Liver (tissue), 9 donors: ENCODE results near the gene MMP19. TPM values are rescaled to one million over a fixed set of nuclear protein-coding genes. Genes with fewer than 3 reads are reported as not detected.
"Not testable (repeated sequence)": the region's sequence is repeated elsewhere in the genome, so short reads cannot be mapped to it uniquely, and the experiment has no call there.

Experiments used
- DNase-seq: peaks from one replicate; pipeline ENCODE4 v3.0.0-alpha.2; 2017; ENCODE audit warnings: low spot score
- H3K27ac ChIP-seq, 2 donors: one replicate each; pipeline ENCODE4 v1.7.0; 2013; ENCODE audit warnings: inconsistent platforms in 2 of 2, low read length in 2 of 2, control low read depth in 1 of 2, low read depth in 1 of 2, mild to moderate bottlenecking in 1 of 2
- H3K27me3 ChIP-seq, 4 donors: one replicate each; pipeline versions ENCODE4 v1.6.1 to v1.7.0; 2013; ENCODE audit warnings: low read length in 3 of 4, inconsistent platforms in 1 of 4, mild to moderate bottlenecking in 1 of 4, moderate library complexity in 1 of 4; ENCODE audit not compliant: control insufficient read depth in 4 of 4, insufficient read depth in 4 of 4
- H3K36me3 ChIP-seq, 4 donors: one replicate each; pipeline versions ENCODE4 v1.6.1 to v1.7.0; 2013; ENCODE audit warnings: low read length in 3 of 4, mild to moderate bottlenecking in 3 of 4, low read depth in 1 of 4, moderate library complexity in 1 of 4; ENCODE audit not compliant: control insufficient read depth in 4 of 4, insufficient read depth in 3 of 4
- H3K4me1 ChIP-seq, 4 donors: one replicate each; pipeline versions ENCODE4 v1.6.1 to v1.7.0; 2013; ENCODE audit warnings: low read length in 3 of 4, mild to moderate bottlenecking in 3 of 4, moderate library complexity in 1 of 4; ENCODE audit not compliant: control insufficient read depth in 4 of 4, insufficient read depth in 4 of 4
- H3K4me3 ChIP-seq, 3 donors: one replicate each; pipeline versions ENCODE4 v1.6.1 to v1.7.0; 2013; ENCODE audit warnings: low read length in 3 of 3, control low read depth in 1 of 3, low read depth in 1 of 3, mild to moderate bottlenecking in 1 of 3
- H3K9ac ChIP-seq, 2 donors: one replicate each; pipeline ENCODE4 v1.7.0; 2013; ENCODE audit warnings: low read length in 2 of 2, mild to moderate bottlenecking in 2 of 2, moderate library complexity in 2 of 2, control low read depth in 1 of 2, low read depth in 1 of 2
- H3K9me3 ChIP-seq, 4 donors: one replicate each; pipeline versions ENCODE4 v1.6.1 to v1.7.0; 2013; ENCODE audit warnings: low read length in 3 of 4; ENCODE audit not compliant: control insufficient read depth in 4 of 4
- ATF3 ChIP-seq: IDR thresholded peaks from 2 replicates; pipeline ENCODE4 v1.6.1; 2016; ENCODE audit warnings: antibody characterized with exemption
- EGR1 ChIP-seq, 2 donors: IDR thresholded peaks; 2 replicates each; pipeline ENCODE4 v1.6.1; 2016 to 2018; ENCODE audit warnings: antibody characterized with exemption in 2 of 2, low read depth in 2 of 2
- FOXA1 ChIP-seq: IDR thresholded peaks from 2 replicates; pipeline ENCODE4 v1.6.1; 2016; ENCODE audit warnings: antibody characterized with exemption
- FOXA2 ChIP-seq: IDR thresholded peaks from 2 replicates; pipeline ENCODE4 v1.6.1; 2016; ENCODE audit warnings: antibody characterized with exemption
- GABPA ChIP-seq, 2 donors: IDR thresholded peaks in 1 of 2; conservative IDR thresholded peaks in 1 of 2; 2 replicates each; pipeline ENCODE4 v1.6.1; 2016; ENCODE audit warnings: antibody characterized with exemption in 2 of 2, mild to moderate bottlenecking in 1 of 2, moderate library complexity in 1 of 2
- HNF4A ChIP-seq, 2 donors: conservative IDR thresholded peaks; 2 replicates each; pipeline ENCODE4 v1.6.1; 2016; ENCODE audit warnings: antibody characterized with exemption in 2 of 2, mild to moderate bottlenecking in 2 of 2
- HNF4G ChIP-seq: IDR thresholded peaks from 2 replicates; pipeline ENCODE4 v1.6.1; 2016; ENCODE audit warnings: antibody characterized with exemption
- JUND ChIP-seq, 2 donors: IDR thresholded peaks; 2 replicates each; pipeline ENCODE4 v1.6.1; 2016; ENCODE audit warnings: antibody characterized with exemption in 2 of 2
- NR2F2 ChIP-seq: IDR thresholded peaks from 2 replicates; pipeline ENCODE4 v1.6.1; 2016; ENCODE audit warnings: antibody characterized with exemption
- RXRA ChIP-seq, 2 donors: IDR thresholded peaks; 2 replicates each; pipeline ENCODE4 v1.6.1; 2017 to 2018; ENCODE audit warnings: antibody characterized with exemption in 2 of 2, mild to moderate bottlenecking in 1 of 2
- SP1 ChIP-seq: IDR thresholded peaks from 2 replicates; pipeline ENCODE4 v1.6.1; 2018; ENCODE audit warnings: antibody characterized with exemption, mild to moderate bottlenecking
- TAF1 ChIP-seq: conservative IDR thresholded peaks from 2 replicates; pipeline ENCODE4 v1.6.1; 2016; ENCODE audit warnings: antibody characterized with exemption, mild to moderate bottlenecking
- YY1 ChIP-seq: IDR thresholded peaks from 2 replicates; pipeline ENCODE4 v1.6.1; 2016; ENCODE audit warnings: antibody characterized with exemption, mild to moderate bottlenecking
- WGBS: extraction: QIAGEN DNeasy Blood & Tissue Kit; methylation state at CpG from one replicate; pipeline ENCODE4 v1.1.7; 2013; 5-methylcytosine and 5-hydroxymethylcytosine counted together
- polyA plus RNA-seq, 2 donors: library from polyadenylated mRNA; stranded (reverse) in 1 of 2; unstranded in 1 of 2; fragments of 200-250 nt in 1 of 2; fragments of >200 nt in 1 of 2; fragmentation: Nextera tagmentation in 1 of 2; extraction: Ambion mirVana in 1 of 2; gene quantifications; one replicate each; pipeline versions ENCODE4 v1.2.1 to v1.2.3, GENCODE V29; 2013 to 2015
- total RNA-seq, 2 donors: library from RNA; depleted of rRNA; stranded (reverse); fragments of >200 nt; gene quantifications; one replicate each; pipeline ENCODE4 v1.2.3, GENCODE V29; 2014
- TF ChIP-seq, protein P1 (sequence below): IDR thresholded peaks from 2 replicates; pipeline ENCODE4 v1.6.1; 2016; ENCODE audit warnings: antibody characterized with exemption, mild to moderate bottlenecking
- donor health status: healthy.
- donor health status: healthy.
- donor health status: healthy.
- donor health status: healthy.
- donor health status: healthy.

Gene MMP19
- total and polyA plus RNA-seq, 4 donors = 1.1 to 2.4 (median 1.4) TPM

DNA sequence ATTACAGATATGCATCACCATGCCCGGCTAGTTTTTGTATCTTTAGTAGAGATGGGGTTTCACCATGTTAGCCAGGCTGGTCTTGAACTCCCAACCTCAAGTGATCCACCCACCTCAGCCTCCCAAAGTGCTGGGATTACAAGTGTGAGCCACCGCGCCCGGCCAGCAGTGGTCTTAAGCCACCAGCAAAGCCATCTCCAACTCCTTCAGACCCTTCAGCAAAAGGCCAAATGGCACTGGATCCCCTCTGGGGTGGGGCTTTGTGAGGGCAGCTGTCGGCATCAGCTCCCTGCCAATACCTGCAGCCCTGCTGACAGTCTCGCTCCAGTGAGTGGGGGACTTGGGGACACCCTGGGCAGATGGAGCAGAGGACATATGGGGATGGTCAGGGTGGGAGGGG, 8.3 kb downstream of the MMP19 start:
- 81% methylated on average over 6 of the region's 6 CpGs for WGBS
- not testable (repeated sequence) for H3K36me3 ChIP-seq, H3K4me3 ChIP-seq, H3K27me3 ChIP-seq, H3K9ac ChIP-seq, H3K9me3 ChIP-seq, DNase-seq, H3K27ac ChIP-seq
- H3K4me1 ChIP-seq = peaks cover 4 to 17% (median 6%) of the 10 kb centered on the region in 4 donors

DNA sequence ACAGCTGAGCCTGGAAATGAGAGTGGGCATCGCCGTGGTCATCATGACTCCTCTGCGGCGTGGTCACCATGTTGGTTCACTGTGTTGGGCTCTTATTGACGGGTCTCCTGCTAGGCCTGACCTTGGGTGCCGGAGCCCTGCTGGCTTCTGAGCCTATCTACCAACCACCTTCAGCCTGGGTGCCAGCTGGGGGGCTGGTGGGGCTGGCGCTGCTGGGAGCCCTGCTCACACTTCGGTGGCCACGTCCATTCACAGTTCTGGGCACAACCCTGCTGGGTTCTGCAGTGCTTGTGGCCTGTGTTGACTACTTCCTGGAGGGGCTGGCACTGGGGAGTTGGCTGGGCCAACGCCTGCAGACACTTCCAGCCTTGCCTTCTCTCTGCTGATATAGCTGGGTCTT, 9.7 kb downstream of the MMP19 start:
- peaks cover 8 to 25% (median 11%) of the 10 kb centered on the region in 4 donors for H3K4me1 ChIP-seq

GRCh38 chr12:55831447-55831815, 11.3 kb downstream of the MMP19 start:
- Histone ChIP-seq H3K9ac (no peak overlapping the region), H3K4me3 (no peak overlapping the region), H3K27ac (peak overlapping the region; percentile 93 to 94), H3K9me3 (no peaks in the 10 kb centered on the region), H3K27me3 (no peaks in the 10 kb centered on the region), H3K36me3 (no peaks in the 10 kb centered on the region), H3K4me1 (peaks cover 8 to 34% (median 20%) of the 10 kb centered on the region in 4 donors)
- DNase-seq = no peak
- TF ChIP-seq JUND (IDR thresholded peaks at IDR 0.05) (no peak), HNF4G (no peak), GABPA (IDR thresholded peaks at IDR 0.05 in 1 of 2, conservative IDR thresholded peaks at IDR 0.05 in 1 of 2) (no peak), FOXA2 (no peak)
- 46% methylated on average over 1 of the region's 1 CpG for WGBS

More for the DNA sequence above, 9.7 kb downstream of the MMP19 start:
- H3K27me3 ChIP-seq = no peaks in the 10 kb centered on the region
- H3K9me3 ChIP-seq = no peaks in the 10 kb centered on the region
- TF ChIP-seq SP1 (no peak), RXRA (IDR thresholded peaks at IDR 0.05) (no peak), EGR1 (IDR thresholded peaks at IDR 0.05; ENCODE audit: low read depth in 2 of 2) (no peak), FOXA1 (no peak), NR2F2 (no peak), ATF3 (no peak), HNF4A (conservative IDR thresholded peaks at IDR 0.05) (no peak), YY1 (no peak), TAF1 (no peak)
- TF ChIP-seq, protein P1, sequence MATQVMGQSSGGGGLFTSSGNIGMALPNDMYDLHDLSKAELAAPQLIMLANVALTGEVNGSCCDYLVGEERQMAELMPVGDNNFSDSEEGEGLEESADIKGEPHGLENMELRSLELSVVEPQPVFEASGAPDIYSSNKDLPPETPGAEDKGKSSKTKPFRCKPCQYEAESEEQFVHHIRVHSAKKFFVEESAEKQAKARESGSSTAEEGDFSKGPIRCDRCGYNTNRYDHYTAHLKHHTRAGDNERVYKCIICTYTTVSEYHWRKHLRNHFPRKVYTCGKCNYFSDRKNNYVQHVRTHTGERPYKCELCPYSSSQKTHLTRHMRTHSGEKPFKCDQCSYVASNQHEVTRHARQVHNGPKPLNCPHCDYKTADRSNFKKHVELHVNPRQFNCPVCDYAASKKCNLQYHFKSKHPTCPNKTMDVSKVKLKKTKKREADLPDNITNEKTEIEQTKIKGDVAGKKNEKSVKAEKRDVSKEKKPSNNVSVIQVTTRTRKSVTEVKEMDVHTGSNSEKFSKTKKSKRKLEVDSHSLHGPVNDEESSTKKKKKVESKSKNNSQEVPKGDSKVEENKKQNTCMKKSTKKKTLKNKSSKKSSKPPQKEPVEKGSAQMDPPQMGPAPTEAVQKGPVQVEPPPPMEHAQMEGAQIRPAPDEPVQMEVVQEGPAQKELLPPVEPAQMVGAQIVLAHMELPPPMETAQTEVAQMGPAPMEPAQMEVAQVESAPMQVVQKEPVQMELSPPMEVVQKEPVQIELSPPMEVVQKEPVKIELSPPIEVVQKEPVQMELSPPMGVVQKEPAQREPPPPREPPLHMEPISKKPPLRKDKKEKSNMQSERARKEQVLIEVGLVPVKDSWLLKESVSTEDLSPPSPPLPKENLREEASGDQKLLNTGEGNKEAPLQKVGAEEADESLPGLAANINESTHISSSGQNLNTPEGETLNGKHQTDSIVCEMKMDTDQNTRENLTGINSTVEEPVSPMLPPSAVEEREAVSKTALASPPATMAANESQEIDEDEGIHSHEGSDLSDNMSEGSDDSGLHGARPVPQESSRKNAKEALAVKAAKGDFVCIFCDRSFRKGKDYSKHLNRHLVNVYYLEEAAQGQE = no peak
- no peak overlapping the region for H3K4me3 ChIP-seq
- H3K36me3 ChIP-seq = no peaks in the 10 kb centered on the region
- WGBS = 94% methylated on average over 10 of the region's 10 CpGs
- DNase-seq = no peak
- H3K27ac ChIP-seq = no peak overlapping the region
- no peak overlapping the region for H3K9ac ChIP-seq
